ENCODE data around the gene VWA3A.
"Not testable (repeated sequence)": the region's sequence is repeated elsewhere in the genome, so short reads cannot be mapped to it uniquely, and the experiment has no call there.

GRCh38 chr16:22043882-22044281 is 48.5 kb upstream of the VWA3A start:
- TF ChIP-seq CTCF, POLR2A (IDR thresholded peaks at IDR 0.05): not testable (repeated sequence)

Data from body of pancreas (tissue), 4 donors.